HG02571 (cell line): ENCODE measurements around the gene SGCG.
"Not testable (repeated sequence)": the region's sequence is repeated elsewhere in the genome, so short reads cannot be mapped to it uniquely, and the experiment has no call there.

Source experiments
- ATAC-seq: cut with Tn5 transposase; IDR thresholded peaks from one replicate; pipeline ENCODE4 v1.9.1; 2021; ENCODE audit warnings: mild to moderate bottlenecking, moderate library complexity; ENCODE audit not compliant: unreplicated experiment

The SGCG gene

GRCh38 chr13:23180711-23181110 lies at the start of gene SGCG:
Gene SGCG (plus strand): TSS chr13:23180979. CDS start chr13:23203695, 22,716 bp downstream.
- ATAC-seq: no peak

GRCh38 chr13:23134542-23134941 lies 46.2 kb upstream of the SGCG start:
- no peak for ATAC-seq

- no peak for ATAC-seq
These were observed 40.3 kb upstream of the SGCG start for GRCh38 chr13:23140492-23140891.

GRCh38 chr13:23141964-23142363 lies 38.8 kb upstream of the SGCG start:
- no peak for ATAC-seq

GRCh38 chr13:23142607-23143006 lies 38.2 kb upstream of the SGCG start:
- ATAC-seq: not testable (repeated sequence)

- no peak for ATAC-seq
These were observed 36.3 kb upstream of the SGCG start for GRCh38 chr13:23144431-23144830.

GRCh38 chr13:23146006-23146405 lies 34.8 kb upstream of the SGCG start:
- ATAC-seq: no peak

- ATAC-seq: no peak
These were observed 33.8 kb upstream of the SGCG start for GRCh38 chr13:23146811-23147625.

GRCh38 chr13:23147827-23148226 lies 33.0 kb upstream of the SGCG start:
- ATAC-seq: no peak

GRCh38 chr13:23157781-23158180 lies 23.0 kb upstream of the SGCG start:
- ATAC-seq: no peak

- no peak for ATAC-seq
These were observed 21.5 kb upstream of the SGCG start for GRCh38 chr13:23159205-23159759.

- no peak for ATAC-seq
These were observed 20.8 kb upstream of the SGCG start for GRCh38 chr13:23159760-23160637.

GRCh38 chr13:23160638-23161480 lies 19.9 kb upstream of the SGCG start:
- no peak for ATAC-seq

- ATAC-seq: no peak
These were observed 19.3 kb upstream of the SGCG start for GRCh38 chr13:23161481-23161825.

- ATAC-seq: no peak
These were observed 4.9 kb upstream of the SGCG start for GRCh38 chr13:23175920-23176319.

- ATAC-seq: no peak
These were observed 1.4 kb downstream of the SGCG start for GRCh38 chr13:23182142-23182541.

GRCh38 chr13:23183292-23183691 lies 2.5 kb downstream of the SGCG start:
- ATAC-seq: no peak

- ATAC-seq: no peak
These were observed 4.8 kb downstream of the SGCG start for GRCh38 chr13:23185542-23185941.

- ATAC-seq: no peak
These were observed 21.1 kb downstream of the SGCG start for GRCh38 chr13:23201870-23202269.

- ATAC-seq: no peak
These were observed 21.6 kb downstream of the SGCG start for GRCh38 chr13:23202383-23202782.

- no peak for ATAC-seq
These were observed 22.7 kb downstream of the SGCG start for GRCh38 chr13:23203516-23203915.
